ENCODE results near the gene SLC7A5.
"Not testable (repeated sequence)": the region's sequence is repeated elsewhere in the genome, so short reads cannot be mapped to it uniquely, and the experiment has no call there.

The SLC7A5 gene

DNA sequence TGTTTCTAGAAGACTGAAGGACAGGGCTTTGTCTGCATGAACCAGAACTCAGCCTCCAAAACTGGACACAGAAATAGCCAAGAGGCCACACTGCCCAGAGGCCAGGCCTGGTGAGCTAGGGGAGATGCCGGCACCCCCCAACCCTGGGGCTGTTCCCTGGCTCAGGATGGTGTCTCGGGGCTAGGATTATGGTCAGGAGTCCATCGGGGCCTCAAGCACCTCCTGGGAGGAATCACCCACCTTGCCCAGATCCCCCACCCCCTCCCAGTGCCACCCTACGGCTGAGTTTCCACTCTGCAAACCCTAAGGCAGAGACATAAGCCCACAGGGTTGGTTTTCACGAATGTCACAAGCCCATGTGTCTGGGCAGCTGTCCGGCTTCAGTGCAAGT is 37.2 kb downstream of the SLC7A5 start:
- DNase-seq, result no peak

DNA sequence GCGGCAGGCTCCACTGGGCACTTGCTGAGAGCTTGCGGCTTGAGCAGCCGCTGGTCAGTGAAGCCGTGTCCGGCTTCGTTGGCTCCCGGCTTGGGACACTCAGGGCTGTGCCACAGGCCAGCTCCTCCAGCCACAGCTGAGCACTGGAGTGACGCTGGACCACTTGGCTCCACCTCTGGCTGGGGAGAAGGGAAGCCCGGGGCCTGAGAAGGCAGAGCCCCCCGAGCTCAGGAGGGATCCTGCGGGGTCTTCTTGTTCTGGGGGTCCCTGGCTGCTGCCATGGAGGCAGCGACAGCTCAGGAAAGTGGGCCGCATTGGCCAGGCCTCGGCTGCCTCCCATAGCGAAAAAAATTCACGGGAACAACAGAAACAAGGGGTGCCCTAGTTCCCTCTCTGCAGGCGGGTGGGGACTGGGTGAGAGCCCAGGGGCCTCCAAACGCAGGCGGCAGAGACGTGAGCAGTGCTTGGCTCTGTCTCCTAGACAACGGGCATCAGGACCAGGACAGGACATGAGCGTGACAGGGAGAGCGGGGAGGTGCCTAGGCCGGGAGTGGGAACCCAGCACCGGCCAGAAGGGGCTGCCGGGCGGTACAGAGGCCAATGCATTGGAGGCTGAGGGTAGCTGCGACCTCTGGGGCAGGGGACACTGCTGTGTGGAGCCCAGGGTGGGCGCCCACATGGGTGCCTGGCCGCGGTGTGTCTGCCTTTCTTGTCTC is 37.7 kb downstream of the SLC7A5 start:
- DNase-seq, result no peak

DNA sequence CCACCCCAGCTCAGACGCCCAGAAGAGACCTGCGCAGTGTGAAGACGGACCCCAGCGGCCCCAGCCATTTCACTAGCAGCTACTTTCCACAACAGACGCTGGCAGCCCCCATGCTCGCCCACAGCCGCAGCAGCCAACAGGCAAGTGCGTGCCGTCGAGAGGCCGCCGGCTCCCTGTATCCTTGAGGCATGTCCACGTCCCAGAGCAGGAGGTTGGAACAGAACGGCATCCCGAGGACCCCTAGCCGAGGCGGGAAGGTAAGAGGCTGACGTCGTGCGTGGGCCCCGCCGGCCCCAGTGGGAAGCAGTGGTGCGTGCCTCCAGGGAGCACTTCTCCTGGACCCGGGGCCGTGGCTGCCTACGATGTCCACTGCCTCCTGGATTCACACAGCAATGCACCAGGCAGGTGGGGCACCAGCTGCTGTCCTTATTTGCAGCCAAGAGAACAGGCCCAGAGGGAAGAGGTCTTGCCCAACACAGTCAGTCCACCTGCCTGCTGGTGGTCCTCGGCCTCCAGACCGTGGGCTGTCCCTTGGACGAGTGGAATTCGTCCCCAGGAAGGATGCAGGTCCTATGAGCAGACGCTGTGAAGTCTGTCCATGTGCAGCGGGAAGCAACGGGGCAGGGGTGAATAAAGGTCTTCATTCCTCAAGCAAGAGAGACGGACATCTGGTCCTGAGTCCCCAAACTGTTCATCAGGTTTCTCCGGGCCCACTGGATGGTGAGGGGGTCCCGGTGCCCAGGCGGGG is 38.5 kb downstream of the SLC7A5 start:
- DNase-seq, result no peak

DNA sequence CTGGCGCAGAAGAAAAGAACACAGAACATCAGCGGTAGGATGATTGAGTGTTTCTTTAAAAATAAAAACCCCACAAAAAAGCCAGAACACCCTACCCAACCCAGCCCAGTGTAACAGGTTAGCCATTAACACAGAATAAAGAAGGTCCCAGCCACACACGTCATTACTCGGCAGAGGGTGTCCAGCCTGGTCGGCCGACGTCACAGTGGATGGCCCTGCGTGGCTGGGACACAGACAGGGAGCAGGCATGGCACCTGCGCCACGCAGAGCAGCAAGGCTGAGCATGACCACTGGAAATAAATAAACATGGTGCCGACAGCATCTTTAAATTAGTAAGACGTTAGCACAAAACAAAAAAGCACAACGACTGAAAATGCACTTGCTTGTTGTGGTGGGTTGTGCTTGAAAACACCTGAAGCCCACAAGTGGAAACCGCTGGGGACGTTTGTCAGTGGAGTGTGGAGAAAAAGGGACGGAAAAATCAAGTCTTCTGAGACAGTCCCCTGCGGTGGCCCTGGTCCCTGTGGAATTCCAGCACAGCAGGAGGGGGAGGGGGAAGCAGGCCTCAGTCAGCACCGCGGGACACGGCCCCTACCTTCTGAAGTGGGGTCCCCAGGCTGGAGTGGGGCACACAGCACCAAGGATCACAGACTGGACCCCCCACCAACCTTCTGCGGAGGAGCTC is 39.2 kb downstream of the SLC7A5 start:
- DNase-seq, result no peak

DNA sequence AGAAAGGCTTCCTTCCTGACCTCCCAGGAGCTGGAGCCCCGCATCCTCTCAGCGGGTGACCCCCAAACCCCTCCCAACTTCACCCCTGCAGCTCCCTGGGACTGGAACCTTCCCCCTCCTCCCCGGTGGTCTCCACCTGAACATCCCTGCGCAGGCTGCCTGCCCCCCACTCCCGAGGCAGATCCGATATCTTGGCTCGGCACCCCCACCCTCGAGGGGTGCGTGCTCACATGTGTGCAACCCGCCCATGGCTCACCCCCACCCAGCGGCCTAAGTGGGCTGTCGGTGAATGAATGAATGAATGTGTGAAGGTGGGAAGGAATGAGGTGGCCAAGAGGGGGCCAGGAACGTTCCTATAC is 39.7 kb downstream of the SLC7A5 start:
- DNase-seq, result no peak

DNA sequence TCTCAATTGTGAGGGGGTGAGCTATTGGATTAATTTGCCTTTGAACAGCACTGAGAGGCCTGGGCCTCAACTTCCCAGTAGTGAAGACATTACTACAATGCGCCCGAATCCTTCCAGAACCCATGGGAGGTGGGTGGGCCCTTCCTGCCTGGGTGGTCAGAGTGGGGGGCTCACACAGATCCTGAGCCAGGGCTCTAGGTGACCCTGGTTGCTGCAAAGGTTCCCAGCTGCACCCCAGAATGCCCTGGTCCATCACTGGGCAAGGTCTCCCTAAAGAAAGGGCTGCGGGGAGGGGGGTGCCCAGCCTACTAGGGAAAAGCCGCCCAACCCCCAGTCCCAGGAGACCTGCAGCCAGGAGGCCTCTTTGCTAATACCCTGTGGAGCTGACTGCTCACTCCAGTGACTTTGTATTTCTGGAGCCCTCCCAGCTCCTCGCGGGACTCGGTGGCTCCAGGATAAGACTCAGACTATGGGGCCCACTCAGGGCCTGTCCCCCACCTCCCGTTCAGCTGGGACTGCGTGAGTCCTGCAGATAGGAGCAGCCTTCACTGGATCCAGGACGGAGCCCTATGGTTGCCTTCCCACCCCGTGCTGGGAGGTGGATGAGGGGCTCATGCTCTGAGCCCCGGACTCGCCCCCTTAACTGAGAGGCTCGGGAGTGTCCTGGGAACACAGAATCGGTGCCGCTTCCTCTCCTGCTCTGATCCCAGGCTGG is 40.2 kb downstream of the SLC7A5 start:
- DNase-seq, result no peak

DNA sequence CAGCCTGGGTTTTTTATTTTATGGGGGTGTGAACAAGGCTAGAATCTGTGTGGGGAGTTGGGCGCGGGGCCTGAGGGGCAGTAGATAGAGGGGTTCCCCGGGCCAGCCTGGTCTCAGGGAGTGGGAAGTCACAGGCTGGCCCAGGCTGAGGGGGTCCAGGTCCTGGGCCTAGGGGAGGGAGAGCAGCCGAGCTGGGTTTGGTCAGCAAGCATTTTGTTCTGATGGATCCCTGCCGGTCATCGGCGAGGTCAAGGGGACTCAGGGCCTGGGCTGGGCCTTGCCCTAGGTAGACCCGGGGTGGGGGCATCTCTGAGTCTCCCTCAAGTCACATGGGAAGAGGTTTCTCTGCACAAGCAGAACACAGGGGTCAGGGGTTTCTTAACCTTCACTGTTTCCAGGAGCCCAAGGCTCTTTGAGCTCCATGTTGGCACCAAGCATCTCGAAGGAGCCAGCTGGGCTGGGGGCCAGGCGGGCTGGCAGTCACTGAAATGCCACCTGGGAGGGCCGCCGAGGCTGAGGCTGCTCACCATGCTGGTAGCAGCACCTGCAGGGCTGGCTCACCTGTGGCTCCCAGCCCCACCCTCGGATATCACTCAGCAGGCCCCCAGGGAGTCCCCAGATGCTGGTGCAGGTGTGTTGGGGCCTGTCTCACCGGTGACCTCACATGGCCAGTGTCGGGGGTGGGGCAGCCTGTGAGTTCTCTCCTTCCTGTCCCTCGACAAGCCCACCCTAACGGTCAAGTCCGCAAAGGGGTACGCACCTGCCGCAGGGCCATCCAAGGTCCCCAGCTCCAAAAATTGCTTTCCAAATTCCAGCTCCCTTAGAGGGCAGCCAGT is 41.0 kb downstream of the SLC7A5 start:
- no peak for DNase-seq

DNA sequence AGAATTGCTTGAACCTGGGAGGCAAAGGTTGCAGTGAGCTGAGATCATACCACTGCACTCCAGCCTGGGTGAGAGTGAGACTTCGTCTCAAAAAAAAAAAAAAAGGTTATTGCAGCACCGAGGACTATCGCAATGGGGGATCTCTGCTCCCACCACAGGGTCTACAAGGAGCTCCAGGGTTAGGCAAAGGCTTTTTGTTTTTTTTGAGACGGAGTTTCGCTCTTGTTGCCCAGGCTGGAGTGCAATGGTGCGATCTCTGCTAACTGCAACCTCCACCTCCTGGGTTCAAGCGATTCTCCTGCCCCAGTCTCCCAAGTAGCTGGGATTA is 41.8 kb downstream of the SLC7A5 start:
- DNase-seq, result not testable (repeated sequence)

DNA sequence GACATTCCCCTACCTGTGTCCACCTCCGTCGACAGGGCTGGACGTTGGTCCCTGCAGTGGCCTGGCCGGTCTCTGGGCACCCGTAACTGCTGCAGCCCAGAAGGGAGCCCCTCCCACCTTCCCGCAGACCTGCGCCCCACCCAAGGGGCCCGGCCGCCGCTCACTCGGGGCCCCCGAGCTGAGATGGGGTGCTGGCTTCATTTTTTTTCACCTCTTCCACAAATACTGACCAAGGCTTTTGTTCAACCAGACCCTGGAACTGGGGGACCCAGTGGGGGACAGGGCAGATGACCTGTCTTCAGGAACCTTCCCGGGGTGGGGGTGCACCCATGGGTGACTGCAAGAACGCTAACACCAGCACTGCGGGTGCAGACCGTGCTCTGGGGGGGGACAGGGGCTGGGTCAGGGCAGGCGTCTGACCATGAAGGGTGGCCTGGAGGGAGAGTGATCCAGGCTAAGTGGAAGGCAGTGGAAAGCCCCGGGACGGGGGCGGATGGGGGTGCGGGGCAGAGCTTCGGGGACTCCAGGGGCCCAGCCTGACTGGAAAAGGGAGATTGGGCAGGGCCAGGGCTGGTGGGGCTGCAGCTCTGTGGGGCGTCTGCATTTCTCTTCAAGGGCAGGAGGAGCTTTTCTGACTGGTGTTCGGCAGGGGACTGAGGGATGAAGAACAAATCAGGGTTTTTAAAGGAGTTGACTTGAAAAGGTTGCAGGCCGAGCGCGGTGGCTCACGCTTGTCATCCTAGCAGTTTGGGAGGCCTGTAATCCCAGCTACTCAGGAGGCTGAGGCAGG is 42.3 kb downstream of the SLC7A5 start:
- DNase-seq, result no peak

DNA sequence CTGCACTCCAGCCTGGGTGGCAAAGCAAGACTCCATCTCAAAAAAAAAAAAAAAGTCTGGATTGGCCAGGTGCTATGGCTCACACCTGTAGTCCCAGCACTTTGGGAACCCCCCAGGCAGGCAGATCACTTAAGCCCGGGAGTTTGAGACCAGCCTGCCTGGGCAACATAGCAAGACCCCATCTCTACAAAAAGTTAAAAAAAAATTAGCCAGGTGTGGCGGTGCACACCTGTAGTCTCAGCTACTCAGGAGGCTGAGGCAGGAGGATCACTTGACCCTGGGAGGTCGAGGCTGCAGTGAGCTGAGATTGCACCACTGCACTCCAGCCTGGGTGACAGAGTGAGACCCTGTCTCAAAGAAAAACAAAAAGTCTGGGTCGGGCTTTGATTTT is 42.9 kb downstream of the SLC7A5 start:
- not testable (repeated sequence) for DNase-seq

DNA sequence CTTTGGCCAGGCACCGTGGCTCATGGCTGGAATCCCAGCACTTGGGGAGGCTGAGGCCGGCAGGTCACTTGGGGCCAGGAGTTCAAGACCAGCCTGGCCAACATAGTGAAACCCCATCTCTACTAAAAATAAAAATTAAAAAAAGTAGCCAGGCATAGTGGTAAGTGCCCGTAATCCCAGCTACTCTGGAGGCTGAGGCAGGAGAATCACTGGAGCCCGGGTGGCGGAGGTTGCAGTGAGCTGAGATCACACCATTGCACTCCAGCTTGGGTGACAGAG is 43.5 kb downstream of the SLC7A5 start:
- DNase-seq, result not testable (repeated sequence)

DNA sequence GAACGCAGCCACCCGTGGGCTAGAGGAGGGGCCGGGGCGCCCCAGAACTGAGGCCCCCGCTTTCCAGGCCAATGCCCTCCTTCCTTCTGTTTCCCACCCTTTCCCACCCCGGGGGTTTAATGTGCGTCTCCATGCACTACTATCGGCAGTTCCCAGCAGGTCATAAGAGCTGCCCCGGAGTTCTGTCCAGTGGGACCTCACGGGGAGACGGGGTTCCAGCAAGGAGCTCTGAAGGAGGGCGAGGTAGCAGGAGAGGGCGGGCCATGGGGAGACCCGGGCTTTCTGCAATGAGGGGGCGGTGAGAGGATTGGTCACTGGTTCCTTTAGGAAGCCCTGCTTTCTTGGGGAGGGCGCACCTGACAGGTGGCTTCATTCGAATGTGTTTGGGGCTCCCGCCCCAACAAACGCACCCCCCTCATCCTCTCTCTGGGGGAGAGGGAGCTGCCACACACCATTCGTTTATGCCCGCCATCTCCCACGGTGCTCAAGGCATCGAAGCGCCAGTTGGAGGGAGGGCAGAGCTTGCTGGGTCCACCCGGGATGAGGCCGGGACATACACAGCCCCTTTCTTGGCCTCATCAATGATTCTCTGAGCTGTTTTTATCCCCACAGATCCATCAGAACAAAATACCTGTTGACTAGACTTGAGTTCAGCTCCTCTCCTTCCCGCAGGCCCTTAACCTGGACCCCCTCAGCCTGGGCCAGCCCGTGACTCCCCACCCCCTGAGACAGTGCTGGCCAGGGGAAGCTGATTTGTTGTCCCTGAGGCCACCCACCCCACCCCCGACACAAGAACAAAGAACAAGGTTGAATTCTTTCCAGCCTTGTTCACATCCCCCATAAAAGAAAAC is 44.1 kb downstream of the SLC7A5 start:
- no peak for DNase-seq

DNA sequence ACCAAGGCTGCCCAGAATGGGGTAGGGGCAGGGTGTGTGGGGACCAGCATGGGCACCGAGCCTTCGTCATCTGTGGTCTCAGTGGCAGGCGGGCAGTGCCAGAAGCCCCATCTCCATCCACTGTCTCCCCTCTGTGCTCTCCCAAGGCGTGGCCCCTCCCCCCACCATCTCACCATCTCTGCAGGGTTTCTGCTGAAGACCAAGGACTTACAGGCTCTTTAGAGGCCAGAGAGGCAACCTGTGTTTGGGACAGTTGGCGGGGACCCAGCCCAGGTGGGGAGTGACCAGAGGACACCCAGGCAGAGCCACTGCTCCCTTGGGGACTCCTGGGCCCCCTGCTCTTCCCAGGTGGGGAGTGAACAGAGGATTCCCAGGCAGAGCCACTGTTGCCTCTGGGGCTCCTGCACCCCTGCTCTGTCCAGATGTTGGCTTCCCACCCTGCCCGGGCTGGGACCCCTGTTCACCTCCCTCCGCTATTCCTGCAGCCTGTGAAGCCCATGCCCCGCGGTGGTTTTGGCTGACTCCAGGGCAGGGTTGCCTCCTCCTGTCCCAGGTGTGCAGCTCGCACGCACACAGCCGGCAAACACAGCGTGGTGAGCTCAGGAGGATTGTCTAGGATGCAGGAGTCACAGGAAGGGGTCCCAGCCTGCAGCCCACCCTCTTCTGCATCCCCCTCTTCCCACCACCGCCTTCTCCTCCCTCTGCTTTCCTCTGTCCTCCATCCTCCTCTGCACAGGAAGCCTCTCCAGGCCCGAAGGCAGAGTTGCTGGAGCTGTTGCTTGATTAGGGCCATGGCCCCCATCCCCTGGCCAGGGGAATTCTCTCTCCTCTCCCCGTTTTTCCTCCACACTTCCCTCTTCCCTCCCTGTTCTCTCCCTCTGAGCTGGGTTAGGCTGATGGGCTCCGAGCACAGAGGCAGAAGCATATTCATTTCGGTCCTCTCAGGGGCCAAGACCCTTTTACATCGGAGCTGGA is 45.0 kb downstream of the SLC7A5 start:
- no peak for DNase-seq

DNA sequence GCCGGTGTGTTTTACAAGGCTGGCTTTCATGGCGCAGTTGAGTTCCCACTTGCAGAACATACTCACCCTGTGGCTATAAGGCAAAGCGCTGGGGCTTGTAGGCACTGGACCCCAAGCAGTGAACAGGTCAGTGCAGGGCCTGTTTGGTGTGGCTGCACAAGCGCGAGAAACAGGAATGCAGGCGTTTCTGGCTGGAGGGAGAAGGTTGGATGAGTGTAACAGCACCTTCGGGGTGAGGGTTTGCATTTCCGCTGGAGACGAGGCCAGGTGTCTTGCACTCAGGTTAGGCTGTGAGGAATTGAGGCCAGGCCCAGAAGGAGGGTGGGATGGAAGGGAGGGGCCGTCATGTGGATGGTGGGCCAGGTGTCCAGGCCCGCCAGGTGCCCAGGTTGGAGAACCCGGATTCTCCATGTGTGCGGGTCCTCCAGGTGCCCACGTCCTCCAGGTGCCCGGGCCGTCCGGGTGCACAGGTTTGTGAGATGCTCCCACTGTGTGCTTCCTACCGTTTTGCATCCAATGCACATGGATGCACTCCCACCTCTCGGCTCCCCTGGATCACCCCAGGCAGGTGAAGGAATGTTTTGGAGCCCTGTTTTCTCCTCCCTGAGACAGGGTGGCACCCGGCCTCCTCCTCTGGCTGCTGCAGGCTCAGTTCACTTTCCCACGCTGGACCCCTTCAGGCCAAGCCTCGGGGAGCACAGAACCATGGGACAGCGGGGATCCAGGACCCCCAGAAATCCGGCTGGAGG is 46.0 kb downstream of the SLC7A5 start:
- DNase-seq, result no peak

DNA sequence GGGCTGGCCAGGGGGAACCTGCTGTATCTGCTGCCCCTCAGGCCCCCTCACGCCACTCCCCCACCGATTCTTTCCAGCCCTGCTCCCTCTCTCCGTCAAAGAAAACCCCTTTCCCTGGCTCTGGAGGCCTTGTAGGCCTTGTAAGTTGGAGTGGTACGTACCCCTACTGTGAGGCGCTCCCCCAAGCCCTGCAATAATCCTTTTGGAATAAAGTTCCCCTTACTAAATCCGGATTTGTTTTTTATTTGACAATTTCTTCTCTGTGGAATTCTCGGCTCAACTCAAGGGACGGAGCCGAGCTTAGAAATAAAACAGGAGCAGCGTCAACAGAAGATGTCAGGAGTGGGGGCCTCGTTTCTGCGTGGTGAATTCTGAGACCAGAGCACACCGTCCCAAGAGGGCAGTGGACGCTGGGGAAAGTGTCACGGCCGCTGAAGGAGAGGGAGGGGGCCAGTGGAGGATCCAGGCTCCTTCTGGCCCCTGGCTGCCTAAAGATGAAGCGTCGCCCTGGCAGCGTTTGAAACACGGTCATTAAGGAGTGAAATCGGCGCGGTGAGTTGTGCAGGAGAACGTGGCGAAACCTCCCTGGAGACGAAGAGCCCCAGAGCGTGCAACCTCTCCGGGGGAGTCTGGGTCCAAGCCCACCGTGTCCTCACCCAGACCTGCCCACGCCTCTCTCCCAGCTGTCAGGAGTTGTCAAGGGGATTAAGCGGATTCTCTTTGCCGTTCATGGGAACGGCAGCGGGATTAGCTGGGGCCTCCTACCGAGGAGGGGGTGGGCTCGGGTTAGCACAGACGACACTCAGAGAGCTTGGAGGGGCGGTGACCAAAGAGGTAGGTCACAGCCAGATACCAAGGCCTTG is 47.0 kb downstream of the SLC7A5 start:
- DNase-seq, result no peak

DNA sequence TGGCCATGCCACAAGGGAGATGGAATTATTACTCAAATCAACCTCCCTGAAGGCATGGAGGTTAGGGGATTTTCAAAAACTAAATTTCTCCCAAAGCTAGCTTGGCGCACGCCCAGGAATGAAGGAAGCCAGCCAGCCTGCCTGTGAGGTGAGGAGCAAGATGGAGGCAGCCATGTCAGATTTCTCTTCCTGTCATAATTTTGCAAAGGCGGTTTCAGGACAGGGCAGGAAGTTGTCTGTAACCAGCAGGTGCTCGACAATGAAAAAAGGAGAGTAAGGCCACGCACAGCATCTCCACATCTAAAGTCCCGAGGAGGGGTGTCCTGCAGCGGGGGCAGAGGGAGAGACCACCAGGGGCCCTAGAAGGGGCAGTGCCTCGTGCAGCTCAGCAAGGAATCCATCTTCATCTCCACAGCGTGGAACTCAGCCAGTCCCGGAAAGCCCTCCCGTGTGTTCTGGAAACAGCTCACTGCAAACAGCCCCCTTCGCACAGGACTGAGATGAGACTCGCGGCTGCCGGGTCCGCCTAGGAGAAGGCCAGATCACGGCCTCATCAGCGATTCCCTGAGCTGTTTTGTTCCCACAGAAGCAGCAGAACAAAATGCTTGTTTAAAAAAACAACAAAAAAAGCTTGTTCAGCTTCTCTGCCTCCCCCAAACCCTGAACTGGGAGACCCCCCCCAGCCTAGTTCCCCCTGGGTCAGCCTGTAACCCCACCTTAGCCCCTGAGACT is 47.8 kb downstream of the SLC7A5 start:
- DNase-seq, result no peak

DNA sequence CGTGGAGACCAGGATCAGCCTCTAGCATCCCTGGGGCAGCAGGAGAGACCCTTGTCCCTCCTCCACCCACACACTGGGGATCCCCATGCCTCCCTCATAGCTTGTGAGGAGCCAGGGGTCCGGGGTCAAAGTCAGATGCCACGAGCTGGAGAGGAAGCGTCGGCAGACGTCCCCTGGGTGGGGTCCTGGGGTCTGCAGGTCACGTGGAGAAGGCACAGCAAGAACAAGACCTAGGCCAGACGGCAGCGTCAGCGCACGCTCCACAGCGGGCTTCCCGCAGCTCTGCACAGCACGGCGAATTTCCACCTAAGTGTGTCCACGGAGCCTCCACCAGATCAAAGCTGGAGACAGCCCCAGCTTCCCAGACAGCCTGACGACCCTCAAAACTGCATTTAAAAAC is 49.3 kb downstream of the SLC7A5 start:
- DNase-seq, result no peak

All from SIG-M5 (cell line).